ENCODE measurements around the gene ASPDH. TPM values are rescaled to one million over a fixed set of nuclear protein-coding genes. Genes with fewer than 3 reads are reported as not detected.

The ASPDH gene
- total and polyA plus RNA-seq, 2 of the 4 experiments (the other 2 are of a cell fraction) = not detected

GRCh38 chr19:50479761-50480251, 33.9 kb downstream of the ASPDH start:
- Histone ChIP-seq H4K20me1 (ENCODE audit: insufficient read depth, low read length) (peaks cover 12% of the 10 kb centered on the region), H2AFZ (replicated peaks; ENCODE audit: low read length, poor library complexity) (no peak overlapping the region), H3K9ac (ENCODE audit: low read depth, low read length) (no peak overlapping the region), H3K27ac (ENCODE audit: insufficient read depth, low read length) (no peak overlapping the region), H4K5ac (ENCODE audit: low read depth, low read length) (no peak overlapping the region), H3K14ac (replicated peaks; ENCODE audit: low read depth, low read length) (no peak overlapping the region), H2BK15ac (ENCODE audit: low read depth, low read length) (no peak overlapping the region), H3K18ac (ENCODE audit: low read depth, low read length) (no peak overlapping the region), H3K56ac (ENCODE audit: extremely low read depth, insufficient read depth, low read length) (no peak overlapping the region), H3K36me3 (ENCODE audit: control insufficient read depth, insufficient read depth, low read length) (peaks cover 26% of the 10 kb centered on the region), H3K9me3 (ENCODE audit: control insufficient read depth, insufficient read depth, low read length) (no peaks in the 10 kb centered on the region), H3K4ac (ENCODE audit: low read depth, low read length) (no peak overlapping the region), H3K79me1 (ENCODE audit: low read depth in 1 of 2, low read length in 2 of 2) (peaks cover 16 to 27% of the 10 kb centered on the region in 2 experiments), H3K4me2 (ENCODE audit: low read depth, low read length) (no peak overlapping the region), H3K4me3 (ENCODE audit: insufficient read depth, low read depth, low read length) (no peak overlapping the region), H2AK9ac (replicated peaks; ENCODE audit: low read depth, low read length, poor library complexity) (peak overlapping the region; percentile 76), H2BK120ac (ENCODE audit: low read depth, low read length) (no peak overlapping the region), H4K8ac (ENCODE audit: low read depth in 2 of 2, low read length in 2 of 2) (no peak overlapping the region), H3K9me1 (ENCODE audit: insufficient read depth, low read length) (peaks cover 5% of the 10 kb centered on the region; the same call in 1 of the 2 replicates), H3K27me3 (ENCODE audit: control insufficient read depth, insufficient read depth, low read length) (no peaks in the 10 kb centered on the region), H4K91ac (ENCODE audit: insufficient read depth, low read depth, low read length) (no peak overlapping the region), H2AK5ac (ENCODE audit: low read depth, low read length) (no peak overlapping the region), H3K4me1 (ENCODE audit: control insufficient read depth, insufficient read depth, low read length) (0 out of 2 replicates have a peak, but pooled peaks cover 2% of the 10 kb centered on the region), H3K23ac (ENCODE audit: low read depth, low read length) (no peak overlapping the region), H2BK20ac (ENCODE audit: low read depth, low read length) (no peak overlapping the region), H2BK5ac (ENCODE audit: low read depth, low read length, poor library complexity, severe bottlenecking) (no peak overlapping the region)
- CTCF ChIA-PET = no interaction called here
- dilution Hi-C loops (cut with HindIII; ENCODE audit: low sequenced_read_pairs, unreplicated experiment) = no loop called here
- DNase-seq (no peak), ATAC-seq (ENCODE audit: low read depth) (no peak)
- in situ Hi-C loops (cut with MboI; ENCODE audit: low sequenced_read_pairs) = no loop called here
- intact Hi-C loops (cut with micrococcal nuclease) = loop anchor here (5.0 kb wide), 1 partner anchor 113 kb away; the partner anchor contains the start of gene NAPSA
- TF ChIP-seq POLR2A (IDR thresholded peaks at IDR 0.05; ENCODE audit: low read depth, low read length) (no peak), USF2 (IDR thresholded peaks at IDR 0.05; ENCODE audit: low read depth, low read length) (no peak), RAD21 (IDR thresholded peaks at IDR 0.05; ENCODE audit: low read length) (no peak), SMC3 (IDR thresholded peaks at IDR 0.05; ENCODE audit: low read depth, low read length) (no peak), MAFK (IDR thresholded peaks at IDR 0.05; ENCODE audit: low read depth, low read length) (no peak), ELK1 (IDR thresholded peaks at IDR 0.05; ENCODE audit: borderline replicate concordance, low read depth, low read length) (no peak), CHD1 (IDR thresholded peaks at IDR 0.05; ENCODE audit: low read depth, low read length) (no peak), RCOR1 (IDR thresholded peaks at IDR 0.05; ENCODE audit: insufficient replicate concordance, low read length) (no peak), RFX5 (IDR thresholded peaks at IDR 0.05; ENCODE audit: low read depth, low read length) (no peak), CTCF (conservative IDR thresholded peaks at IDR 0.05; ENCODE audit: low read depth, low read length) (no peak), MXI1 (IDR thresholded peaks at IDR 0.05; ENCODE audit: borderline replicate concordance, low read depth, low read length) (no peak), FOS (IDR thresholded peaks at IDR 0.05; ENCODE audit: low read depth, low read length) (no peak), NFE2L2 (IDR thresholded peaks at IDR 0.05; ENCODE audit: low read depth, low read length) (no peak), BHLHE40 (IDR thresholded peaks at IDR 0.05; ENCODE audit: low read depth, low read length) (no peak)
- POLR2A ChIA-PET (ENCODE audit: unreplicated experiment) = no interaction called here
- WGBS, 2 experiments (ENCODE audit: extremely low coverage in 2 of 2, insufficient read length in 1 of 2) = no CpG with 5 or more reads among the region's 16 CpGs
- no TSS peak for BruUV-seq (replicated peaks)
